ENCODE data around the gene MKKS. TPM values are rescaled to one million over a fixed set of nuclear protein-coding genes. Genes with fewer than 3 reads are reported as not detected.

The MKKS gene
- total and polyA plus RNA-seq, 10 of the 15 experiments (the other 5 are each of a cell fraction or from before 2014, with no cell fraction given), result 4.3 to 17.9 (median 7.7) TPM

GRCh38 chr20:10379761-10380160, 54.3 kb downstream of the MKKS start:
- ChIA-PET POLR2A (interaction anchor here (0.7 to 0.9 kb wide), 2 partner anchors 8 to 127 kb away, joined by 4 read pairs; no protein-coding TSS in a partner anchor), SMC1A (ENCODE audit: uncharacterized antibody, unreplicated experiment) (interaction anchor here (0.8 to 4.7 kb wide), 18 partner anchors 8 to 972 kb away, joined by 3 to 86 read pairs (median 4); no protein-coding TSS in a partner anchor), CTCF (interaction anchor here (0.8 to 9.4 kb wide), 8 partner anchors 28 to 400 kb away, joined by 3 to 187 read pairs (median 20); no protein-coding TSS in a partner anchor), RAD21 (ENCODE audit: unreplicated experiment) (interaction anchor here (0.6 to 5.2 kb wide), 8 partner anchors 20 to 401 kb away, joined by 3 to 80 read pairs (median 4); no protein-coding TSS in a partner anchor)
- Histone ChIP-seq H3K27ac (ENCODE audit: control insufficient read depth, insufficient read depth) (no peak overlapping the region), H3K4me1 (ENCODE audit: control insufficient read depth, insufficient read depth, low read length) (no peaks in the 10 kb centered on the region), H4K20me1 (ENCODE audit: control insufficient read depth, insufficient read depth) (no peaks in the 10 kb centered on the region), H3K4me3 (no peak overlapping the region), H3K9me3 (replicated peaks; ENCODE audit: control insufficient read depth, insufficient read depth, low read length) (no peaks in the 10 kb centered on the region), H3K27me3 (replicated peaks in 1 of 2; ENCODE audit: control insufficient read depth in 2 of 2, insufficient read depth in 2 of 2, low read length in 1 of 2) (no peaks in the 10 kb centered on the region), H3K9ac (ENCODE audit: control insufficient read depth, insufficient read depth, low read length) (no peak overlapping the region), H3K79me2 (ENCODE audit: control insufficient read depth, insufficient read depth, low read length) (no peaks in the 10 kb centered on the region), H2AFZ (ENCODE audit: control insufficient read depth, low read depth, low read length) (no peak overlapping the region), H3K4me2 (ENCODE audit: control insufficient read depth, insufficient read depth) (no peak overlapping the region), H3K36me3 (ENCODE audit: control insufficient read depth in 2 of 2, insufficient read depth in 2 of 2, low read length in 1 of 2) (no peaks in the 10 kb centered on the region)
- ATAC-seq (no peak), DNase-seq (ENCODE audit: low read depth, low spot score) (no peak), FAIRE-seq (no peak)
- WGBS (ENCODE audit: insufficient coverage, insufficient replicate concordance, low lambda C conversion rate, missing lambda C conversion rate), result 32% methylated on average over 7 of the region's 7 CpGs
- intact Hi-C loops (cut with micrococcal nuclease; ENCODE audit: unreplicated experiment), result no loop called here
- BruUV-seq (replicated peaks), result no TSS peak
- in situ Hi-C loops (cut with MboI), result no loop called here
- TF ChIP-seq ZBTB11 (CRISPR knock-in tag; IDR thresholded peaks at IDR 0.05) (no peak), HCFC1 (IDR thresholded peaks at IDR 0.05; ENCODE audit: low read length) (no peak), STAT1 (conservative IDR thresholded peaks at IDR 0.05) (no peak), MEF2B (IDR thresholded peaks at IDR 0.05; ENCODE audit: partially characterized antibody, poor library complexity, severe bottlenecking) (no peak), ZBTB33 (IDR thresholded peaks at IDR 0.05) (no peak), MXI1 (IDR thresholded peaks at IDR 0.05; ENCODE audit: low read depth, low read length) (no peak), POU2F2 (IDR thresholded peaks at IDR 0.05; ENCODE audit: borderline replicate concordance, low read depth, low read length) (no peak), ATF7 (IDR thresholded peaks at IDR 0.05; ENCODE audit: low read depth) (no peak), GATAD2B (conservative IDR thresholded peaks at IDR 0.05; ENCODE audit: low read depth) (no peak), ZNF274 (IDR thresholded peaks at IDR 0.05; ENCODE audit: insufficient read depth, insufficient read length) (no peak), EED (IDR thresholded peaks at IDR 0.05; ENCODE audit: low read depth) (no peak), FOXK2 (IDR thresholded peaks at IDR 0.05) (no peak), POLR2AphosphoS5 (IDR thresholded peaks at IDR 0.05; ENCODE audit: low read length) (no peak), PAX5 (IDR thresholded peaks at IDR 0.05; ENCODE audit: borderline replicate concordance, low read depth, low read length) (no peak), CREB1 (IDR thresholded peaks at IDR 0.05; ENCODE audit: low read depth) (no peak), HDGF (IDR thresholded peaks at IDR 0.05) (no peak), KAT2A (conservative IDR thresholded peaks at IDR 0.05; ENCODE audit: control insufficient read depth, low read depth, low read length) (no peak)

Measured in GM12878 (cell line).